Measurements from ENCODE around the gene TPH1.

Gene TPH1

GRCh38 chr11:18081551-18081950, 35.5 kb upstream of the TPH1 start:
- Histone ChIP-seq H3K36me3 (peaks cover 7% of the 10 kb centered on the region; the same call in 1 of the 2 replicates), H3K4me1 (no peaks in the 10 kb centered on the region), H3K9me3 (no peaks in the 10 kb centered on the region), H3K27me3 (no peaks in the 10 kb centered on the region), H3K4me3 (ENCODE audit: low read depth, low read length) (no peak overlapping the region)
- DNase-seq: no peak
- TF ChIP-seq CTCF (IDR thresholded peaks at IDR 0.05; ENCODE audit: low read depth, low read length): no peak

GRCh38 chr11:18080451-18080850, 34.4 kb upstream of the TPH1 start:
- H3K4me3 ChIP-seq (ENCODE audit: low read depth, low read length): no peak overlapping the region
- no peak for DNase-seq

GRCh38 chr11:18078909-18079308, 32.8 kb upstream of the TPH1 start:
- Histone ChIP-seq H3K4me1 (no peaks in the 10 kb centered on the region), H3K4me3 (ENCODE audit: low read depth, low read length) (no peak overlapping the region), H3K9me3 (no peaks in the 10 kb centered on the region), H3K36me3 (peaks cover 7% of the 10 kb centered on the region; the same call in 1 of the 2 replicates), H3K27me3 (no peaks in the 10 kb centered on the region)
- TF ChIP-seq CTCF (IDR thresholded peaks at IDR 0.05; ENCODE audit: low read depth, low read length): no peak
- DNase-seq: no peak

More at GRCh38 chr11:18080451-18080850, 34.4 kb upstream of the TPH1 start:
- Histone ChIP-seq H3K27me3 (no peaks in the 10 kb centered on the region), H3K9me3 (no peaks in the 10 kb centered on the region), H3K36me3 (peaks cover 7% of the 10 kb centered on the region; the same call in 1 of the 2 replicates), H3K4me1 (no peaks in the 10 kb centered on the region)
- TF ChIP-seq CTCF (IDR thresholded peaks at IDR 0.05; ENCODE audit: low read depth, low read length): no peak

GRCh38 chr11:18075444-18075843, 29.4 kb upstream of the TPH1 start:
- no peak for TF ChIP-seq CTCF (IDR thresholded peaks at IDR 0.05; ENCODE audit: low read depth, low read length)
- H3K36me3 ChIP-seq: no peaks in the 10 kb centered on the region
- no peaks in the 10 kb centered on the region for H3K4me1 ChIP-seq
- H3K27me3 ChIP-seq: no peaks in the 10 kb centered on the region
- H3K9me3 ChIP-seq: no peaks in the 10 kb centered on the region
- H3K4me3 ChIP-seq (ENCODE audit: low read depth, low read length): no peak overlapping the region
- DNase-seq: no peak

- H3K27me3 ChIP-seq: no peaks in the 10 kb centered on the region
- H3K36me3 ChIP-seq: no peaks in the 10 kb centered on the region
- H3K9me3 ChIP-seq: no peaks in the 10 kb centered on the region
- H3K4me1 ChIP-seq: no peaks in the 10 kb centered on the region
- no peak for TF ChIP-seq CTCF (IDR thresholded peaks at IDR 0.05; ENCODE audit: low read depth, low read length)
- DNase-seq: no peak
- H3K4me3 ChIP-seq (ENCODE audit: low read depth, low read length): no peak overlapping the region
These were observed 25.1 kb upstream of the TPH1 start for GRCh38 chr11:18071098-18071705.

GRCh38 chr11:18067372-18067771, 21.3 kb upstream of the TPH1 start:
- Histone ChIP-seq H3K4me1 (no peaks in the 10 kb centered on the region), H3K9me3 (no peaks in the 10 kb centered on the region), H3K27me3 (no peaks in the 10 kb centered on the region), H3K36me3 (no peaks in the 10 kb centered on the region), H3K4me3 (ENCODE audit: low read depth, low read length) (no peak overlapping the region)
- DNase-seq: no peak
- TF ChIP-seq CTCF (IDR thresholded peaks at IDR 0.05; ENCODE audit: low read depth, low read length): no peak

Measured in BE2C (cell line).